DOHH2 (cell line): ENCODE measurements around the gene CNMD.

ENCODE experiments used
- H3F3A ChIP-seq: fragments of 200-600 bp; sonication (generic), shearing (Covaris generic); 2 replicates; pipeline ENCODE4 v1.6.0; 2016; ENCODE audit warnings: antibody characterized with exemption, mild to moderate bottlenecking; ENCODE audit not compliant: control insufficient read depth, insufficient read depth
- H3K27ac ChIP-seq: fragments of 200-600 bp; sonication (generic); 2 replicates; pipeline ENCODE4 v1.5.1; 2014; ENCODE audit warnings: low read depth, mild to moderate bottlenecking, low read length, moderate library complexity
- H3K27me3 ChIP-seq: fragments of 200-600 bp; sonication (generic); 2 replicates; pipeline ENCODE4 v1.6.1; 2014; ENCODE audit warnings: mild to moderate bottlenecking, low read length, mixed read lengths; ENCODE audit not compliant: control insufficient read depth
- H3K36me3 ChIP-seq: fragments of 200-600 bp; sonication (generic); 2 replicates; pipeline ENCODE4 v1.6.1; 2014; ENCODE audit warnings: mild to moderate bottlenecking, low read length, moderate library complexity, mixed read lengths; ENCODE audit not compliant: control insufficient read depth
- H3K4me1 ChIP-seq: fragments of 200-600 bp; sonication (generic); 2 replicates; pipeline ENCODE4 v1.6.1; 2014; ENCODE audit warnings: mild to moderate bottlenecking, low read length, mixed read lengths; ENCODE audit not compliant: control insufficient read depth
- H3K4me2 ChIP-seq: fragments of 200-600 bp; sonication (generic); 2 replicates; pipeline ENCODE4 v1.6.0; 2014; ENCODE audit warnings: mild to moderate bottlenecking, low read length, moderate library complexity
- H3K4me3 ChIP-seq: fragments of 200-600 bp; sonication (generic); 2 replicates; pipeline ENCODE4 v1.5.1; 2014; ENCODE audit warnings: mild to moderate bottlenecking, low read length, mixed read lengths
- H3K79me2 ChIP-seq: fragments of 200-600 bp; sonication (generic); 2 replicates; pipeline ENCODE4 v1.6.1; 2014; ENCODE audit warnings: mild to moderate bottlenecking, low read length, mixed read lengths; ENCODE audit not compliant: control insufficient read depth
- H3K9me2 ChIP-seq: fragments of 200-600 bp; sonication (generic); replicated peaks from 2 replicates; pipeline ENCODE4 v1.6.1; 2014; ENCODE audit warnings: mild to moderate bottlenecking, low read length, mixed read lengths; ENCODE audit not compliant: control insufficient read depth
- H3K9me3 ChIP-seq: fragments of 200-600 bp; sonication (generic); 2 replicates; pipeline ENCODE4 v1.6.1; 2014; ENCODE audit warnings: antibody characterized with exemption, low read length, mixed read lengths; ENCODE audit not compliant: control insufficient read depth, insufficient read depth
- H4K20me1 ChIP-seq: fragments of 200-600 bp; sonication (generic); 2 replicates; pipeline ENCODE4 v1.6.0; 2014; ENCODE audit warnings: low read depth, mild to moderate bottlenecking, antibody characterized with exemption, low read length, moderate library complexity; ENCODE audit not compliant: control insufficient read depth, insufficient read depth
- EZH2phosphoT487 ChIP-seq: fragments of 200-600 bp; sonication (generic); IDR thresholded peaks from 2 replicates; pipeline ENCODE4 v1.6.1; 2017; ENCODE audit warnings: borderline replicate concordance, mild to moderate bottlenecking, antibody characterized with exemption, low read length, moderate library complexity, mixed read lengths
- TF ChIP-seq, protein P1 (sequence below): fragments of 200-600 bp; sonication (generic); IDR thresholded peaks from one replicate; pipeline ENCODE4 v1.5.1; 2014; ENCODE audit warnings: antibody characterized with exemption, mild to moderate bottlenecking, low read depth, low read length; ENCODE audit not compliant: poor library complexity, severe bottlenecking

The CNMD gene

DNA sequence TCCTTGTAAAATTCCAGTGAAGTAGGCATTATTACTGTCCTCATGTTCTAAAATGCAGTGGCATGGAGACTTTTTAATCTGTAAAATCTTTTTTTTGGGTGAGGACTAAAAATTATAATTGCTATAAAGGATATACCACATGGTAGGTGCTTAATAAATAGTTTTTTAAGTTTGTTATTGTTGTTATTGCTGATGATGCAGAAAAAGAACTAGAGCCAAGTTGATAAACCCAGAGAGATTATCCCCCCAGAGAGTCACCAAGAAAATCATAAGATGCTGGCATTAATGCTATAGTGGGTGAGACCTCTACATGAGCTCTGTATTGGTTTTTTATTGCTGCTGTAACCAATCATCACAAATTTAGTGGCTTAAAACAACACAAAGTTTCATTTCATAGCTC, 44.3 kb upstream of the CNMD start:
- no peaks in the 10 kb centered on the region for H3K36me3 ChIP-seq
- no peaks in the 10 kb centered on the region for H4K20me1 ChIP-seq
- no peak overlapping the region for H3K4me2 ChIP-seq
- H3K79me2 ChIP-seq, result no peaks in the 10 kb centered on the region
- H3K27me3 ChIP-seq, result peaks cover 4% of the 10 kb centered on the region; the same call in 1 of the 2 replicates
- H3K9me3 ChIP-seq, result no peaks in the 10 kb centered on the region
- no peaks in the 10 kb centered on the region for H3F3A ChIP-seq
- H3K9me2 ChIP-seq, result no peaks in the 10 kb centered on the region
- H3K4me1 ChIP-seq, result no peaks in the 10 kb centered on the region
- TF ChIP-seq, protein P1, sequence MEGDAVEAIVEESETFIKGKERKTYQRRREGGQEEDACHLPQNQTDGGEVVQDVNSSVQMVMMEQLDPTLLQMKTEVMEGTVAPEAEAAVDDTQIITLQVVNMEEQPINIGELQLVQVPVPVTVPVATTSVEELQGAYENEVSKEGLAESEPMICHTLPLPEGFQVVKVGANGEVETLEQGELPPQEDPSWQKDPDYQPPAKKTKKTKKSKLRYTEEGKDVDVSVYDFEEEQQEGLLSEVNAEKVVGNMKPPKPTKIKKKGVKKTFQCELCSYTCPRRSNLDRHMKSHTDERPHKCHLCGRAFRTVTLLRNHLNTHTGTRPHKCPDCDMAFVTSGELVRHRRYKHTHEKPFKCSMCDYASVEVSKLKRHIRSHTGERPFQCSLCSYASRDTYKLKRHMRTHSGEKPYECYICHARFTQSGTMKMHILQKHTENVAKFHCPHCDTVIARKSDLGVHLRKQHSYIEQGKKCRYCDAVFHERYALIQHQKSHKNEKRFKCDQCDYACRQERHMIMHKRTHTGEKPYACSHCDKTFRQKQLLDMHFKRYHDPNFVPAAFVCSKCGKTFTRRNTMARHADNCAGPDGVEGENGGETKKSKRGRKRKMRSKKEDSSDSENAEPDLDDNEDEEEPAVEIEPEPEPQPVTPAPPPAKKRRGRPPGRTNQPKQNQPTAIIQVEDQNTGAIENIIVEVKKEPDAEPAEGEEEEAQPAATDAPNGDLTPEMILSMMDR, result no peak
- TF ChIP-seq EZH2phosphoT487, result no peak
- no peak overlapping the region for H3K27ac ChIP-seq
- no peak overlapping the region for H3K4me3 ChIP-seq

DNA sequence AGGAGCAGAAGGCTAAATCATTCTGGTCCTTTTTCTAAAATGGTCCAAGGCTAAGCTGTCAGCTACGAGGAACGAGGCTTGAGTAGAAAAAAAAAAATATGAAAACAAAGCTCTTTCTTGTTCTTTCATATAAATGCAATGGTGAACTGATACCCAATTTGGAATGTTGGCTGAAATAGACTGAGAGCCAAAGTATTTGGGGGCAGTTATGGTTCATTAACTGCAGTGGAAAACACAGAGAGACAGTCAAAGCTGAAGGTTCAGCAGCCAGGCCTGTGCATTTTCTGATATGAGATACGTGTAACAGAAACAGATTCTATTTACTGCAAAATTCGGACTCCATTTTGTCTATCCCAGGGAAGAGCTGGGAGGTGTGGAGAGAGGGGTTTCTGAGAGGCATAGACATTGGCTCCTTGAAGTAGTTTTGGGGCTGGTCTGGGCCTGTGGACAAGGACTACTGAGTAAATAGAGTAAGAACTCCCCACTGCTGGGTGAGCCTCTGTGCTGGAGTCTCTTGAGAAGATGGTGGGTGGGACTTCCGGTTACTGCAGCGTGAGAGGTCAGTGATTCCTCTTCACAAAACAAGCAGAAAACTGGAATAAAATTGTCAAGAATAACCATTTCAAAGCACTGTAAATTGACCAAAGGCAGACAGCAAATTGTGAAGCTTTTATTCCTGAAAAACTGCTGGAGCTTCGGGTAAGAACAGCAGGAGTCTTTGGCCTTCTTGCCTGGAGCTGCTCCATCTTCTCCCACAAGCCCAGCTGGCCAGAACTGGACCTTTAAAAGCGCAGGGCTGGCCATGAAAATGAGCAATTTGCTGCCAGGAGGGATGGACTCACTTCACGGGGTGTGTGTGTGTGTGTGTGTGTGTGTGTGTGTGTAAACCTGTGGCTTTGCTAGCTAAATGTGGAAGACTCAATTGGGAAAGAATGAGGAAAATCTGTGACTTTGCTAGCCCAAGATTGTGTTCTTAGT, 43.1 kb upstream of the CNMD start:
- Histone ChIP-seq H3K4me2 (no peak overlapping the region), H3K27ac (no peak overlapping the region), H3K4me3 (no peak overlapping the region), H3K27me3 (peaks cover 4% of the 10 kb centered on the region; the same call in 1 of the 2 replicates), H3K9me2 (no peaks in the 10 kb centered on the region), H3K36me3 (no peaks in the 10 kb centered on the region), H3F3A (no peaks in the 10 kb centered on the region), H3K79me2 (no peaks in the 10 kb centered on the region), H4K20me1 (no peaks in the 10 kb centered on the region), H3K9me3 (no peaks in the 10 kb centered on the region), H3K4me1 (no peaks in the 10 kb centered on the region)
- no peak for TF ChIP-seq EZH2phosphoT487
- TF ChIP-seq, protein P1, result no peak

DNA sequence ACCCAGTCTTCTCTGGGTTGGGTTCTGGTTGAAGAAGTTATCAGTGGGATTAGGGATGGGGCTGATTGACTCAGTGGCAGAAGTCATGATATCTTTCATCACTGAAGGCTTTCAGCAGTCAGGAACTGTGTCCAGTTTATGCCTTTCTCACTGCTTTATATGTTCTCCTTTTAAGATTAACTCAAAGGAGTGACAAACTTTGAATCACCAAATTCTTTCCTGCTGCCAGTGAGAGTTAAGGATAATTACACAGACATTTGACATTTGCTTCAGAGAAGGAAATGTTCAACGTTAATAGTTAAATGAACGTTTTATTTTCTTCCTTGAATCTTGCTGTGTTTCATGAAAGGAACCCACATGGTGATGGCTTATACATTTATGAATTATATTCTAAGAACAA, 41.0 kb upstream of the CNMD start:
- H3F3A ChIP-seq, result no peaks in the 10 kb centered on the region
- H3K27ac ChIP-seq, result no peak overlapping the region
- no peaks in the 10 kb centered on the region for H3K4me1 ChIP-seq
- H4K20me1 ChIP-seq, result no peaks in the 10 kb centered on the region
- H3K27me3 ChIP-seq, result no peaks in the 10 kb centered on the region; the same call in 1 of the 2 replicates
- H3K4me3 ChIP-seq, result no peak overlapping the region
- H3K79me2 ChIP-seq, result no peaks in the 10 kb centered on the region
- H3K9me2 ChIP-seq, result no peaks in the 10 kb centered on the region
- no peaks in the 10 kb centered on the region for H3K36me3 ChIP-seq
- H3K9me3 ChIP-seq, result no peaks in the 10 kb centered on the region
- no peak overlapping the region for H3K4me2 ChIP-seq
- TF ChIP-seq, protein P1, result no peak
- TF ChIP-seq EZH2phosphoT487, result no peak
